ENCODE results near the gene GMCL2. TPM values are rescaled to one million over a fixed set of nuclear protein-coding genes. Genes with fewer than 3 reads are reported as not detected.
A peak's percentile ranks its signal among the peaks of the same experiment; 100 is the strongest.

Gene GMCL2
- total RNA-seq, 2 experiments from 2014 or later, result not detected

- no peak overlapping the region for H3K4me3 Mint-ChIP-seq
Measured at GRCh38 chr5:178216779-178217178, 29.6 kb upstream of the GMCL2 start.

GRCh38 chr5:178216088-178216534 is 28.9 kb upstream of the GMCL2 start:
- peaks cover 10% of the 10 kb centered on the region for H3K4me1 Mint-ChIP-seq
- POLR2A ChIA-PET, result interaction anchor here (0.9 to 1.4 kb wide), 5 partner anchors 9 to 17 kb away, joined by 3 to 9 read pairs (median 6); partner anchors contain the start of genes HNRNPAB and PHYKPL

More at GRCh38 chr5:178216779-178217178, 29.6 kb upstream of the GMCL2 start:
- Mint-ChIP-seq H3K36me3 (peaks cover 22% of the 10 kb centered on the region), H3K9me3 (no peaks in the 10 kb centered on the region), H3K4me1 (peaks cover 15% of the 10 kb centered on the region), H3K27me3 (no peaks in the 10 kb centered on the region), H3K27ac (no peak overlapping the region)
- POLR2A ChIA-PET, result interaction anchor here (1.0 to 1.4 kb wide), 3 partner anchors 9 to 14 kb away, joined by 6 to 9 read pairs (median 6); partner anchors contain the start of gene HNRNPAB
- ATAC-seq (ENCODE audit: low read depth), result no peak
- no peak for DNase-seq

GRCh38 chr5:178215280-178216002 is 28.3 kb upstream of the GMCL2 start:
- ATAC-seq (ENCODE audit: low read depth), result no peak
- Mint-ChIP-seq H3K4me1 (peaks cover 10% of the 10 kb centered on the region), H3K4me3 (no peak overlapping the region), H3K27ac (no peak overlapping the region), H3K36me3 (peaks cover 23% of the 10 kb centered on the region), H3K27me3 (no peaks in the 10 kb centered on the region), H3K9me3 (no peaks in the 10 kb centered on the region)
- POLR2A ChIA-PET, result interaction anchor here (0.9 to 1.4 kb wide), 7 partner anchors 8 to 18 kb away, joined by 3 to 9 read pairs (median 4); partner anchors contain the start of genes HNRNPAB and PHYKPL
- DNase-seq, result no peak

More at GRCh38 chr5:178216088-178216534, 28.9 kb upstream of the GMCL2 start:
- no peaks in the 10 kb centered on the region for H3K27me3 Mint-ChIP-seq
- no peaks in the 10 kb centered on the region for H3K9me3 Mint-ChIP-seq
- no peak for DNase-seq
- ATAC-seq (ENCODE audit: low read depth), result no peak
- no peak overlapping the region for H3K27ac Mint-ChIP-seq
- peaks cover 22% of the 10 kb centered on the region for H3K36me3 Mint-ChIP-seq
- no peak overlapping the region for H3K4me3 Mint-ChIP-seq

- ATAC-seq (ENCODE audit: low read depth), result no peak
- Mint-ChIP-seq H3K4me3 (no peak overlapping the region), H3K36me3 (peaks cover 32% of the 10 kb centered on the region), H3K9me3 (no peaks in the 10 kb centered on the region), H3K27me3 (no peaks in the 10 kb centered on the region), H3K27ac (peak overlapping the region; percentile 39), H3K4me1 (peaks cover 15% of the 10 kb centered on the region)
- POLR2A ChIA-PET, result interaction anchor here (1.1 to 2.1 kb wide), 4 partner anchors 9 to 15 kb away, joined by 3 to 14 read pairs (median 3); partner anchors contain the start of gene HNRNPAB
- no peak for DNase-seq
Measured at GRCh38 chr5:178214160-178214803, 27.1 kb upstream of the GMCL2 start.

GRCh38 chr5:178213748-178214151 is 26.6 kb upstream of the GMCL2 start:
- POLR2A ChIA-PET, result interaction anchor here (0.6 to 2.1 kb wide), 3 partner anchors 8 to 62 kb away, joined by 3 to 14 read pairs (median 3); partner anchors contain the start of gene HNRNPAB
- Mint-ChIP-seq H3K4me1 (peaks cover 20% of the 10 kb centered on the region), H3K36me3 (peaks cover 36% of the 10 kb centered on the region), H3K4me3 (no peak overlapping the region), H3K27ac (no peak overlapping the region), H3K9me3 (no peaks in the 10 kb centered on the region), H3K27me3 (no peaks in the 10 kb centered on the region)
- DNase-seq, result no peak
- ATAC-seq (ENCODE audit: low read depth), result no peak

GRCh38 chr5:178213003-178213461 is 25.9 kb upstream of the GMCL2 start:
- DNase-seq, result no peak
- POLR2A ChIA-PET, result interaction anchor here (0.6 to 2.1 kb wide), 2 partner anchors 9 to 61 kb away, joined by 3 to 14 read pairs; partner anchors contain the start of gene HNRNPAB
- H3K4me1 Mint-ChIP-seq, result peaks cover 24% of the 10 kb centered on the region
- ATAC-seq (ENCODE audit: low read depth), result no peak
- H3K36me3 Mint-ChIP-seq, result peaks cover 33% of the 10 kb centered on the region
- no peaks in the 10 kb centered on the region for H3K27me3 Mint-ChIP-seq
- H3K27ac Mint-ChIP-seq, result peak overlapping the region; percentile 21
- no peak overlapping the region for H3K4me3 Mint-ChIP-seq
- H3K9me3 Mint-ChIP-seq, result no peaks in the 10 kb centered on the region

- Mint-ChIP-seq H3K27me3 (no peaks in the 10 kb centered on the region), H3K9me3 (no peaks in the 10 kb centered on the region), H3K36me3 (peaks cover 37% of the 10 kb centered on the region), H3K4me3 (no peak overlapping the region), H3K4me1 (peaks cover 30% of the 10 kb centered on the region), H3K27ac (no peak overlapping the region)
- ATAC-seq (ENCODE audit: low read depth), result no peak
- DNase-seq, result no peak
- POLR2A ChIA-PET, result interaction anchor here (2.1 kb wide), 1 partner anchor 8 kb away, joined by 14 read pairs; the partner anchor contains the start of gene HNRNPAB
Measured at GRCh38 chr5:178212241-178213002, 25.3 kb upstream of the GMCL2 start.

GRCh38 chr5:178211095-178212048 is 24.2 kb upstream of the GMCL2 start:
- Mint-ChIP-seq H3K27ac (peak overlapping the region; percentile 45), H3K9me3 (no peaks in the 10 kb centered on the region), H3K4me1 (peaks cover 33% of the 10 kb centered on the region), H3K27me3 (no peaks in the 10 kb centered on the region), H3K4me3 (no peak overlapping the region), H3K36me3 (peaks cover 42% of the 10 kb centered on the region)
- no peak for ATAC-seq (ENCODE audit: low read depth)
- POLR2A ChIA-PET, result interaction anchor here (0.6 to 1.3 kb wide), 2 partner anchors 8 to 13 kb away, joined by 3 read pairs; no protein-coding TSS in a partner anchor
- DNase-seq, result no peak

GRCh38 chr5:178210686-178211085 is 23.5 kb upstream of the GMCL2 start:
- no peaks in the 10 kb centered on the region for H3K9me3 Mint-ChIP-seq
- DNase-seq (no peak), ATAC-seq (ENCODE audit: low read depth) (no peak)
- no peak overlapping the region for H3K27ac Mint-ChIP-seq
- POLR2A ChIA-PET, result interaction anchor here (1.3 kb wide), 1 partner anchor 14 kb away, joined by 3 read pairs; no protein-coding TSS in a partner anchor
- H3K36me3 Mint-ChIP-seq, result peaks cover 45% of the 10 kb centered on the region
- no peak overlapping the region for H3K4me3 Mint-ChIP-seq
- no peaks in the 10 kb centered on the region for H3K27me3 Mint-ChIP-seq
- peaks cover 36% of the 10 kb centered on the region for H3K4me1 Mint-ChIP-seq

- Mint-ChIP-seq H3K27ac (peak overlapping the region; percentile 62), H3K4me3 (no peak overlapping the region), H3K27me3 (no peaks in the 10 kb centered on the region), H3K9me3 (no peaks in the 10 kb centered on the region), H3K36me3 (peaks cover 48% of the 10 kb centered on the region), H3K4me1 (peaks cover 36% of the 10 kb centered on the region)
- ATAC-seq (ENCODE audit: low read depth), result no peak
- DNase-seq, result no peak
- POLR2A ChIA-PET, result interaction anchor here (1.3 kb wide), 1 partner anchor 14 kb away, joined by 3 read pairs; no protein-coding TSS in a partner anchor
Measured at GRCh38 chr5:178210073-178210535, 22.9 kb upstream of the GMCL2 start.

- POLR2A ChIA-PET, result no interaction called here
- Mint-ChIP-seq H3K4me1 (peaks cover 36% of the 10 kb centered on the region), H3K27me3 (no peaks in the 10 kb centered on the region)
Measured at GRCh38 chr5:178209334-178210072, 22.3 kb upstream of the GMCL2 start.

More at GRCh38 chr5:178209334-178210072, 22.3 kb upstream of the GMCL2 start:
- peak overlapping the region; percentile 62 for H3K27ac Mint-ChIP-seq
- DNase-seq (no peak), ATAC-seq (ENCODE audit: low read depth) (no peak)
- H3K4me3 Mint-ChIP-seq, result no peak overlapping the region
- H3K9me3 Mint-ChIP-seq, result no peaks in the 10 kb centered on the region
- peaks cover 46% of the 10 kb centered on the region for H3K36me3 Mint-ChIP-seq
